Kidney tubule cell (primary cell): ENCODE results near the gene PEPD.

Experiments used
- DNase-seq: peaks from one replicate; pipeline ENCODE4 v3.0.0-alpha.2; 2018; ENCODE audit warnings: low spot score

Gene PEPD

DNA sequence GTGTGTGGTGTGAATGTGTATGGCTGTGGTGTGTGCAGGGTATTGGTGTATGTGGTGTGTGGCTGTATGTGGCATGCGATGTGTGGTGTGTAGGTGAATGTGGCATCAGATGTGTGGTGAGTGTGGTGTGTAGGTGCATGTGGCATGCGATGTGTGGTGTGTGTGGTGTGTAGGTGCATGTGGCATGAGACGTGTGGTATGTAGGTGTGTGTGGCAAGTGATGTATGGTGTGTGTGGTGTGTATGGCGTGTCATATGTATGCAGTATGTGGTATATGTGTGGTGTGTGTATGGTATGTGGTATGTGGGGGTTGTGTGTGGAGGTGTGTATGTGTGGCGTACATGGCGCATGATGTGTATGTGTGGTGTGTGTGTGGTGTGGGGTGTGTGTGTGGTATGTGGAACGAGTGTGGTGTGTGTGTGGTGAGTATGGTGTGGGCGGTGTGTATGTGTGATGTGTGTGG lies 63.4 kb downstream of the PEPD start:
- DNase-seq = no peak

GRCh38 chr19:33456845-33457220 lies 64.8 kb downstream of the PEPD start:
- no peak for DNase-seq

DNA sequence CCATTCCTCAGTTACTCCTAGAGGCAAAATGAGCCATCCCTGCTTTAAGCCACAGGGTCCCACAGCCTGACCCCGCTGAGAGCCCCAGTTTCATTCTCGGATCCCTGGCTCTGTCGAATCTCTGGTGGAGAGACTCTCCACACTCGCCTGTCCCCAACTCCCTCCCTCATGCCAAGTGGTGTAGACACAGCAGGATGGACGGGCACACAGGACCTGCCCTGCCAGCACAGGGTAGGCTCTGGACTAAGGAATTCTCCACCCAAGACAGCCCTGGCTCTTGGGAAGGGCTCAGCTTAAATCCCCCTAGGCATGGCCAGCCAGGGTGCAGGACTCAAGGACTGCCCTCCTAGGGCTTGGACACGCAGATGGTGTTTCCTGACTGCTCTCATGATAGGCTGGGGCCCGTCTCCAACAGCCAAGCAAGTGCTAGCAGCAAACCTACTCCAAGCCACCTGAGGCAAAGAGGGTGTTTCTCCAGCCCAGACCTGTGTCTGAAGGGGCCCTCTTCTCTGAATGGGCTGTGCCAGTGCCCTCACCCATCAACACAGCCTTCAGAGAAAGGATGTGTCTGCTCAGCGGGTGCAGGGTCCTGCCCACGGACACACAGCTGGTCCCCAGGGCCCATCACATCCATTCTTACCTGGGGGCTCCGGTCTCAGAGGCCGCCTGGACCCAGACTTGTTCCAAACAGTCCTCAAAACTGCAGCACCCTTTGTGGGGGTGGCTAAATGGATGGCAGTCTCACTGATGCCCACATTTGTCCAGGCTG lies 65.3 kb downstream of the PEPD start:
- no peak for DNase-seq

DNA sequence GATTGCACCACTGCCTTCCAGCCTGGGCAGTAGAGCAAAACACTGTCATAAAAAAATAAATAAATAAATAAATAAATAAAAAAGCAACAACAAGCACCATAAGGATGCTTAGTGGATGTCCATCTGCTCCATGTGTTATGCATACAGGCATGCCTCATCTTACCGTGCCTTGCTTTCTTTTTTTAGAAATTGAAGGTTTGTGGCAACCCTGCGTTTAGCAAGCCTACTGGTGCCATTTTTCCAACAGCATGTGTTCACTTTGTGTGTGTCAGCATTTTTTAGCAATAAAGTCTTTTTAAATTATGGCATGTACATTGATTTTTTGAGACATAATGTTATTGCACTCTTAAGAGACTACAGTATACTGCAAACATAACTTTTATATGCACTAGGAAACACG lies 68.3 kb downstream of the PEPD start:
- DNase-seq = no peak

DNA sequence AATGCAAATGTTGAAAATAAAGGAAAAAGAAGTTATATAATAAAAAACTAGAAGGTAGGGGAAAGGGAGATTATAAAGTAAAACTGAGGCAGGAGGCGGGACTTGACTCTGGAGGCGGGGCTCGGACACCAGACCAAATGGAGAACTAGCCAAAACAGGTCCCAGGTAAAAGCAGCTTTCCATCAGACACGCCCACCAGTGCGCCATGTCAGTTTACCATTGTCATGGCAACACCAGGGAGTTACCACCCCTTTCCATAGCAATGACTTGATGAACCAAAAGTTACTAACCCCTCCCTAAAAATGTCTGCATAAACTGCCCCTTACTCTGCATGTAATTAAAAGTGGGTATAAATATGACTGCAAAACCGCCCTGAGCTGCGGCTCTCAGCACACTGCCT lies 70.9 kb downstream of the PEPD start:
- no peak for DNase-seq

GRCh38 chr19:33449799-33450198 lies 71.8 kb downstream of the PEPD start:
- DNase-seq = no peak

DNA sequence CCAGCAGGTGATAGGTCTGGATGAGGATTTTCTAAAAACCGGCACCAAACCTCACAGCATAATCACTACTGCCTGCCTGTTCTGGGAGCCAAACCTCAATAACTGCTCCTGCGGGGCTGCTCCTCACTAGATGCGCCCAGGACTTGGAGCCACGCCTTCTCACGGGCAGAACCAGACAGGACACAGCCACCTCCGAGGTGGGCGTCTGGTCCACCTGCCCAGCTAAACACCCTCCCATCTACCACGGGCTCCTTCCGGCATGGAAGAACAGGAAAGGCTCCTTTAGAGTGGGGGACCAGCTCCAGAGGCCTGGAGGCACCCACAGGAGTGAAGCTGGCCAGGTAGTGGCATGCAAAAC lies 73.5 kb downstream of the PEPD start:
- DNase-seq = no peak

- DNase-seq = no peak
Observed at GRCh38 chr19:33447336-33448158, 74.0 kb downstream of the PEPD start.

DNA sequence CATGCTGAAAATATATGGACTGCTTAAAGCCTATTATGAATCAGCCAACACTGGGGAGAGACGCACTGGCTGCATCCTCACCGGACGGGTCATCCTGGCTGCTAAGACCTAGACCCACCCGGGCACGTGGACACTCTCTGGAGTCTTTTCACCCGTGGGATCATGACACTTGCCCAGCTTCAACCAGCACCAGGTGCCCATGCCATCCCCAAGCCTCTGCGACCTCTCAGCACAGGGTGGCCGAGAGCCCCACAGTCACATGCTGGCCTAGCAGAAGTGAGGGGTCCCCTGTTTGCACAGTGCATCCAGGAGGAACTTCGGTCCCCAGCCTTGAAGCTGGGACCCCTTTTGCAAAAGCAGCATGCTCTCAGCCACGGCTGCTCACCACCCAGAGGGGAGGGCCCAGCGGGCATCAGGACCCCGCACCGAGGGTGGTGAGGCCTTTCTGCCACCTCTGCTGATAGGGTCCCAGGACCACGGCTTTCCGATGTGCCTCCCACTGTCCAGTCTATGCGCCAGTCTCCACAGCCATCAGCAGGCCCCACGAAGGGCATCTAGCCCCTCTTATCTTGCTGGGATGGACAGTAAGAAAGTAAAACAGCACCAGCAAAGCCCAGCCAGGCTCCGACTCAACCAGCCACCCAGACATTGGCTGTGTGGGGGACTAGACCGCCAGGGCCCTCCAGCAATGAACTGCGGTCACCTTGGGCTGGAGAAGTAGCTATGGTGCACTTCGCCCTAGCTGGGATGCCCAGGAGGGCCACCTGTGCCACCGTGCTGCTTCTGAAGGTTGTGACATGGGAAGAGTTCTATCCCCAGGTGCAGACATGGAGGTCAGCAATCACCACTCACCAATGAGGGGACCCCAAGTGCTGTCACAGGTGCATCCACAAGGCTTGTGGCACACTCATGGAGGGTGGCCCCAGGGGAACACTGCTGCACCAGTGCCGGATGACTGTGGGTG lies 75.0 kb downstream of the PEPD start:
- peak; percentile 9 for DNase-seq

DNA sequence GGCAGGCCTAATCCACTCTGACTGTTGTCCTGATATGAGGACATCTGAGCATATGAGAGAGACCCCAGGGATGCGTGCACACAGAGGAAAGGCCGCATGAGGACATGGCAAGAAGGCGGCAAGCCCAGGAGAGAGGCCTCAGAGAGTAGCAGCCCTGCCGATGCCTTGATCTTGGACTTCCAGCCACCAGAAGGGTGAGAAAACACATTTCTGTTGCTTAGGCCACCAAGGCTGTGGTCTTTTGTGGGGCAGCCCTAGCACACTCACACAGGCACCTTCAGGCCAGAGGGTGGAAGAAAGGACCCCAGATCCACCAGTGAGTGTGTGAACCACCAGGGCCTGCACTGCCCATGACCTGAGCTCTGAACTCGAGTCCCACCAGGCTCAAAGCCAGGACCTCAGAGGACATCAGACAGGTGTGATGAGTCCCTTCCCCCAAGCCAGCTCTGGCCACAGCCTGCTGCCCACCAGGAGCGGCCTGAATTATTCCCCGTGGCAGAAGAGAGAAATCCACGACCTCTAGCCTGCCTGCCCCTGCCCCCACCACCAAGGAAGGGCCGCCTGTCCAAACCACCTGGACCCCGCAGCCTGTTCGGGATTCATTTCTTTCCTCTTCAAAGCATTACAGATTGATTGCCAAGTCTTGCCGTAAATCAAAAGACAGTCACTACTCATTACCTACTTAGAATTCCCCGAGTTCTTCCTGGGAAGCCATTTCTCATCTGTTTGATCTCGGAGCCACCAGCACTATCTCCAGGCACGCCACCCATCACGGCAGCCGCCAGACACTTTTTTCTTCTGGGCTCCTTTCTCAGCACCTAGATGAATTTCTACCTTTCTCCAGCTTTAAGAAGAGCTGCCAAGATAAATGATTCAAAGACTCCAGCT lies 75.9 kb downstream of the PEPD start:
- no peak for DNase-seq

DNA sequence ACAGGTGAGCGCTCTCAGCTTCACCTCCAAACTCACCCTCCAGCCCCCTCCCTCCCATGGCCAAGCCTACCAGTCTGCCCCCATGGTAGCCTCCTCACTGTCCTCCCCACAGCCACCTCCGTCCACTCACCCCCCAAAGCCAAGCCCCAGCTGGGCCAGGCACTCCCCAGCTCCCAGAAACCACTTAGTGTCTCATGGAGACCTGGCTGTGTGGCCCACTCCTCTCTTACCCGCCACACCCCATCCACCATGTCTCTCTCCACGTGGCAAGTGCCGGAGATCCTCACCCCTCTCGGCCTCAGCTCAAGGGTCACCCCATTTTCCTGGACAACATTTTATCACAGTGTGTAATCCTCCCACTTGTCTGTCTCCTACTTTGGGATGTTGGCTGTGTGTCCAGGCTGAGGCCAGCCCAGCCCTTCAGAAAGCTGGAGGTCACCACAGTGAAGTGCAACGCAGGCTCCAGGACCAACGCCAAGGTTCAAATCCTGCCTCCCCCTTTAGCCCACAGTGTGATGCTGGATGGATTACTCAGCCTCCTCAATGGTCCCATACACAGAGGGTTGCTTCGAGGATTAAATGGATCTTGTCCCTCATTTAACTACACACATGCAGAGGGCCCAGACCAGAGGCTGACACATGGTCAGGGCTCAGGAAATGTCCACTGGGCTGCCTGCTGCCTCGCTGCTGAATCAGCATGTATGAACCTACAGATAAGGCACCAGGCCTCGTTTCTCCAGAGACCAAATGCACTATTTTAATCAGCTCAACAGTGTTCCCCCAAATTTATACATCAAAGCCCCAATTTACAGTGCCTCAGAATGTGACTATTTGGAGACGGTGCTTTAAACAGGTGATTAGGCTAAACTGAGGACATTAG lies 76.8 kb downstream of the PEPD start:
- DNase-seq = no peak

- no peak for DNase-seq
Observed at GRCh38 chr19:33443638-33444561, 77.7 kb downstream of the PEPD start.

GRCh38 chr19:33442706-33443105 lies 78.9 kb downstream of the PEPD start:
- no peak for DNase-seq

DNA sequence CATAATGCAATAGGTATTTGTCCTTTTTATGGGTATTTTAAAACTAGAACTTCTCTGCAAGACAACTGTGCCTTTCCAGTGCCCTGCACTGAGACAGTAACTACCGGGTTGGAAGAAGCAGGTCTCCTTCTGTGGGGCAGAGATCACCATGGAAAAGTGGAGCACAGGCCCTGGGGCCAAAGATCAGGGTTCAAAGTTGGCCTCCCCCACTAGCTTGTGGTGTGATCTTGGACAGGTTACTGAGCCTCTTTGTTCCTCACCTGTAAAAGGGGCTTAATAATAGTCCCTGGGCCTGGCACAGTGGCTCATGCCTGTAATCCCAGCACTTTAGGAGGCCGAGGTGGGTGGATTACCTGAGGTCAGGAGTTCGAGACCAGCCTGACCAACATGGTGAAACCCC lies 79.8 kb downstream of the PEPD start:
- no peak for DNase-seq

DNA sequence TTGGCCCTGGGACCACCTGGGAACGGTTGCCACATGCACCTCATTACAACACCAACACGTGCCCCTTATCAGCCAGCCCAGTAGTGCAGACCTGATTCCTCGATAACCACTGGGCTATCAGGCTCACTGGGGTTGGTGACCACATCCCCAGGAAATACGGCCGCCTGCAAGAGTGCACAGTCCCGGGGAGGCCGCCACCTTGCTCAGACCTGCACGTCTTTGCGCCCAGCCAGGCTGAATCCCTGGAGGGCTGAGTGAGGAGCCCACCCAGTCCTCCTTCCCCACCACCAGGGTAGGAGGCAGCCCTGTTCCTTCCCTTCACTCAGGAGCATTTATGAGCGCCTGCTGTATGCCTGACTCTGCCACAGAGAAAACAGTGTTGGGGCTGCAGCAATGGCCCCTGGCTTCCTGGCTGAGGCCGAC lies 80.3 kb downstream of the PEPD start:
- no peak for DNase-seq

GRCh38 chr19:33440682-33441081 lies 80.9 kb downstream of the PEPD start:
- DNase-seq = no peak

DNA sequence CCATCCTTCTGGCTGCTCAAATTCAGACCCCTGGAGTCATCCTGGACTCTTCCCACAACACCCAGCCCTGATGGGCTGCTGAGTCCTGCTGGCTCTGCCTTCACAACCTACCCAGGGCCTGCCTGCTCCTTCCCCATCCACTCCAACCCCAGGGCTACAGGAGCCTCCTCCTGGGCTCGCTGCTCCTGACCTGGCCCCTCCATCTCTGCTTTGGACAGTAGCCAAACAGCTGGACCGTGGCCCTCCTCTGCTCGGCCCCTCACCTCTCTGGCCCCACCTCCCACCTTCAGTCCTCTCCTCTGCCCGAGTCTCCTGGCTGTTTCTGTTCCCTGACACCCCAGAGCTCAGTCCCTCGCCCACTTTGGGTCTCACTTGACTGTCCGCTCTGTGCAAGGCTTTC lies 81.3 kb downstream of the PEPD start:
- DNase-seq = no peak

- no peak for DNase-seq
Observed at GRCh38 chr19:33438987-33439781, 82.4 kb downstream of the PEPD start.
